GM19452 (cell line): Measurements from ENCODE around the gene MYRIP.
"Not testable (repeated sequence)": the region's sequence is repeated elsewhere in the genome, so short reads cannot be mapped to it uniquely, and the experiment has no call there.

Experiments
- ATAC-seq: cut with Tn5 transposase; IDR thresholded peaks from one replicate; pipeline ENCODE4 v1.9.1; 2021; ENCODE audit not compliant: unreplicated experiment

Gene MYRIP

GRCh38 chr3:40264451-40264850 is 455.0 kb downstream of the MYRIP start:
- no peak for ATAC-seq

GRCh38 chr3:40265181-40265580 is 455.8 kb downstream of the MYRIP start:
- no peak for ATAC-seq

DNA sequence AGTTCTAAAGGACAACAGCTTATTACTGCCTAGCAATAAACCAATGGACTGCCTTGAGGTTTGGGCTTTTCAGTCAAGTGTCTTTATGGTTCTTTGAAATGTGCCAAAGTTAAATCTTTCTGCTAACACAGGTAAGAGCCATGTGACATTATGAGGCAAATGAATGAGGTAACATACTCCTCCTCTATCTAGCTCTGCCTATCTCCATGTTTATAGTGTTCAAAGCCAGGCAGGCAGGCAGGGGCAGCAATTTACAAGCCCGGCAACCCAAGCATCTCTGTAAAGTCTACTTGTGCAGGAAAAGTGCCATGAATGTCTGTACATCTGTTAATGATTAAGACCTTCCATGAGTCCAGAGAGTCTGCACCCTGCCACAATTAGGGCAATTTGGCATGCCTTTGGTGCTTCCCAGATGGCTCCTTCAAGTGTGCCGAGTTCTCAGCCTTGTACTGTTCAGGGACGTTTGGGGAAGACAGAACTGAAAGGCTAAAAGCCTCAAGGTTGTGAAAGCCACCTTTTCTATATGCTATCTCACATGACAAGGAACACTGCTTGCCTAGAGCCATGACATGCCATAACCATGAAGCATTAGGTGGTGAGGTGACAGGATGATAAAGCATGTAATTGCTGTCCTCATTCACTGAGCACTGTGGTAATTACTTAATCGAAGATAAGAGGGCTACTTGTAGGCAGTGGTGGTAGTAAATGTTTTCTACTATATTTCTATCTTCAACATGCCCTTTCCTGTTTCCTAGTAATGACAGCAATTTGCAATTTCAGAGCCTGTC is 458.7 kb downstream of the MYRIP start:
- no peak for ATAC-seq

GRCh38 chr3:40268802-40269524 is 459.6 kb downstream of the MYRIP start:
- ATAC-seq: no peak

- no peak for ATAC-seq
These were observed 469.4 kb downstream of the MYRIP start for GRCh38 chr3:40278791-40279190.

DNA sequence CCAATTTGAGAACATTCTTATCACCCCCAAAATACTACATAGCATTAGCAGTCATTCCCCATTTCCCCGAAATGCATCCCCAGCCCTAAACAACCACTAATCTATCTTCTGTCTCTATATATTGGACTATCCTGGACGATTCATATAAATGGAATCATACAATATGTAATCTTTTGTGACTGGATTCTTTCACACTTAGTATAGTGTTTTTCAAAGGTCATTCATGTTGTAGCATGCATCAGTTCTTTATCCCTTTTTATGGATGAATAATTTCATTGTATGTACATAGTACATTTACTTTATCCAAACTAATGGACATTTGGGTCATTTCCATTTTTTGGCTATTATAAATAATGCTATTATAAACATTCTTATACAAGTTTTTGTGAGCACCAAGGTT is 472.6 kb downstream of the MYRIP start:
- no peak for ATAC-seq

GRCh38 chr3:40283057-40283456 is 473.6 kb downstream of the MYRIP start:
- ATAC-seq: not testable (repeated sequence)

- no peak for ATAC-seq
These were observed 477.8 kb downstream of the MYRIP start for GRCh38 chr3:40287248-40287647.

GRCh38 chr3:40290396-40290795 is 481.0 kb downstream of the MYRIP start:
- no peak for ATAC-seq

- no peak for ATAC-seq
These were observed 482.1 kb downstream of the MYRIP start for GRCh38 chr3:40291471-40291870.

GRCh38 chr3:40292637-40293349 is 483.4 kb downstream of the MYRIP start:
- no peak for ATAC-seq

DNA sequence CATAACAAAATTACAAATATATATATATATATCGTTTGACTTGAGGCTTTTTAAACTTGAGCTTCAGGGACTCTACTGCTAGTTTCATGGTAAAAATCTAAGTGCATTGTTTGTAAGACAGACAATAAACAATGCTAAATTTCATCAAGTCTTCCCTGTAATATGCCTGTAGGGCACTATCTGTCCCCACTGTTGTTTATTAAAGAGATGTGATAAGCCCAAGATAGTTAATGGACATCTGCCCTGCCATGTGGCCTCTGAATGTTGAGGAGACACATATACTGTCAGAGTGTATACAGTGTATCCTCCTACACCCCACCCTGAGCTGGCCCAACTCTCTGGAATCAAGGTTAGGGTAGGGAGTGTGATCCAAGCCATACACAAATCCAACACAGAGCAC is 485.0 kb downstream of the MYRIP start:
- no peak for ATAC-seq

- no peak for ATAC-seq
These were observed 488.7 kb downstream of the MYRIP start for GRCh38 chr3:40298075-40298474.

DNA sequence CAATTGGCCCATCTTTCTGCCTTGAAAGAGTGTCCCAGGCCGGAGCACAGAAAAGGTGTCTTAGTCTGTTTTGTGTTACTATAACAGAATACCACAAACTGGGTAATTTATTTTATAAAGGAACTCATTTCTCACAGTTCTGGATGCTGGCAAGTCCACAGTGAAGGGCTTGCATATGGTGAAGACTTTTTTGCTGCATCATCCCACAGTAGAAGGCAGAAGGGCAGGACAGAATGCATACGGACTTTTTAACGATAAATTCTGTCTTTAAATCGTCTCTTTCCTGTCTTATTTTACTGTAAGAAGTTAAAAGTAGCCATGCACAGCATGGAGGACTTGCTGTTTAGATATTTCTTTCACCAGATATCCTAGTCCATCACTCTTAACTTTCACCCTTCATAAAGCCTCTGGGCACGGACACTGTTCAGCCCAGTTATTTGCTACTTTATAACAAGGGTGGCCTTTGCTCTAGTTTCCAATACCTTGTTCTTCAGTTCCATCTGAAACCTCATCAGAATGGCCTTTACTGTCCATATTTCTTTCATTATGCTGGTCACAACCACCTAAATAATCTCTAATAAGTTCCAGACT is 489.8 kb downstream of the MYRIP start:
- ATAC-seq: no peak

DNA sequence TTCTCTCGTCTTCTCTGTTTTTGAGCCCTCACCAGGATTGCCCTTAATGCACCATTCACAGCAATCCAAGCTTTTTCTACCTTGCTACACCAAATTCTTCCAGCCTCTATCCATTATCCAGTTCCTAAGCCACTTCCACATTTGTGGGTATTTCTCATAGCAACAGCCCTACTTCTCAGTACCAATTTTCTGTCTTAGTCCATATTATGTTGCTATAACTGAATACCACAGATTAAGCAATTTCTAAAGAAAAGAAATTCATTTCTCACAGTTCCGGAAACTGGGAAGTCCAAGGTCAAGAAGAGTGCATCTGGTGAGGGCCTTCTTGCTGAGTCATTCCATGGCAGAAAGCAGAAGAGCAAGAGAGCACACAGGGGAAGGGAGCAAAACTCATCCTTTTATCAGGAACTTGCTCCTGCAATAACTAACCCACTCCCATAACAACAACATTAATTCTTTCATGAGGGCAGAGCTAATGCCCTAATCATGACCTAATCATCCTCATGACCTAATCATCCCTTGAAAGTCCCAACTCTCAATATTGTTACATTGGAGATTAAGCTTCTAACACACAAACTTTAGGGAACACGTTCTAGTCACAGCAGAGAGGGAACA is 490.4 kb downstream of the MYRIP start:
- ATAC-seq: no peak

GRCh38 chr3:40302784-40303183 is 493.4 kb downstream of the MYRIP start:
- no peak for ATAC-seq

GRCh38 chr3:40304352-40304751 is 494.9 kb downstream of the MYRIP start:
- no peak for ATAC-seq

DNA sequence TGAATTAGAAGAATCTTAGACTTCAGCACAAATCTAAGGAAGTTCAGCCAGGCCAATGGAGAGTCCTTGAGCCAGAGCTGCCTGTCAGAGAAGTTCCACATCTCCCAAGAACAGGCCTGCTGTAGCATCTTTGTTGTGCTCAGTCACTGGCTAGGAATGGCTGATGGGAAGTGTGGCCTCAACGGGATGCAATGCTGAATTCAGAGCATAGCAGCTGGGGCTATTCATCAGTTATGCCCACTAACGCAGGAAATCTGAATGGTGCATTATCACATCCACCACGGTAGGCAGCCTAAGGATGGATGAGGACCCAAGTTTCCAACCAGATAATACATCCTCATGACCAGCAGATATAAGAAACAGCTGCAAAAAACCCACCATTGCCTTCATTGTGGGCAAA is 496.9 kb downstream of the MYRIP start:
- no peak for ATAC-seq

- no peak for ATAC-seq
These were observed 497.8 kb downstream of the MYRIP start for GRCh38 chr3:40307176-40307575.

DNA sequence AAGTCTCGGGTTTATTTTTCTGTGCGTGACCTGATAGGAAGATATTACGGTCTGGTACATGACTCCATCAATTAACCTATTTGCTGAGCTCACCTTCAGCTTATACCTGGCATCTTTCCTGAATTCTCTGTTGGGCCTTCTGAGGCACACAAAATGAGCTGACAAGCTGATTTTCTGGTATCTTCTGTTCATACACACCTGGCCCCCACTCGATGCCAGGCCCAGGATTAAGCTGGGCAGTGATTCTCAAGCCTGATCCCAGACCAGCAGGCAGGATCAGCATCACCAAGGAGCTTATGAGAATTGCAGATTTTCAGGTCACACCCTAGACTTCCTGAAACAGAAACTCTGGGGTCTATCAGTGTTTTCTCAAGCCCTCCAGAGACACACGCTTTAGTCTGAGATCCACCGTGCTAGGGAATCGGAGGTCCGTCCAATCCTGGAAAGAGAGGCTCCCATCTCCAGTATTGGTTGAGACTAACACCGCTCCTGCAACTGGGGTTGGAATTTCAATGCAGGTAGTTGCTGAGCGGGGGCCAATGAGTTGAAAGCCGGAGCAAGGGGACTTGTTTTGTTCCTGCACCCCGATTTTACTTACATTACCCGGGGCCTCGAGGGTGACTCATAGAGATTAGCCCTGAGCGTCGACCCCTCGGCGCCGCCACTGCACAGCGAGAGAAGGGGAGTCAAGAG is 499.5 kb downstream of the MYRIP start:
- no peak for ATAC-seq
